Vagina (tissue), 2 donors: ENCODE data around the gene GOLGA6L22. TPM values are rescaled to one million over a fixed set of nuclear protein-coding genes. Genes with fewer than 3 reads are reported as not detected.
A peak's percentile ranks its signal among the peaks of the same experiment; 100 is the strongest.
"Not testable (repeated sequence)": the region's sequence is repeated elsewhere in the genome, so short reads cannot be mapped to it uniquely, and the experiment has no call there.

Experiments used
- DNase-seq, 2 donors: peaks; one replicate each; pipeline ENCODE4 v3.0.0-alpha.2; 2017; ENCODE audit errors: extremely low spot score in 2 of 2
- H3K27ac ChIP-seq: fragments of 200-600 bp; sonication (generic); one replicate; pipeline ENCODE4 v1.5.1; 2019
- H3K27me3 ChIP-seq: fragments of 200-600 bp; sonication (generic); one replicate; pipeline ENCODE4 v1.5.1; 2019
- H3K36me3 ChIP-seq, 2 donors: fragments of 200-600 bp; sonication (generic); one replicate each; pipeline ENCODE4 v1.5.1; 2017 to 2019
- H3K4me1 ChIP-seq: fragments of 200-600 bp; sonication (generic); one replicate; pipeline ENCODE4 v1.5.1; 2019
- H3K4me3 ChIP-seq, 2 donors: fragments of 200-600 bp; sonication (generic); 1 replicate in 1 of 2; 2 replicates in 1 of 2; pipeline ENCODE4 v1.5.1; 2016 to 2019
- H3K9me3 ChIP-seq: fragments of 200-600 bp; sonication (generic); one replicate; pipeline ENCODE4 v1.5.1; 2019
- POLR2AphosphoS5 ChIP-seq, 2 donors: sonication (generic); formaldehyde crosslinking; IDR thresholded peaks; one replicate each; pipeline ENCODE4 v1.9.0; 2017; ENCODE audit warnings: antibody characterized with exemption in 2 of 2, mild to moderate bottlenecking in 2 of 2, low read depth in 1 of 2; ENCODE audit not compliant: insufficient read depth in 1 of 2
- intact Hi-C: fragments of 100-400 bp; cut with DNase I; formaldehyde crosslinking; loops from one replicate; pipeline ENCODE4 v1.15.1; 2023
- total RNA-seq: library from RNA; depleted of rRNA; stranded (reverse); fragments of >200 nt; gene quantifications from one replicate; pipeline ENCODE4 v1.2.3, GENCODE V29; 2016

GOLGA6L22 gene
- not detected for total RNA-seq

- H3K4me3 ChIP-seq, H3K9me3 ChIP-seq, DNase-seq, H3K27ac ChIP-seq, intact Hi-C loops, H3K27me3 ChIP-seq, H3K4me1 ChIP-seq, H3K36me3 ChIP-seq: not testable (repeated sequence)
These were observed at the start of gene GOLGA6L22 for GRCh38 chr15:22458603-22459002. GOLGA6L22 (plus strand) TSS chr15:22458903; CDS start chr15:22458994, 91 bp downstream.

GRCh38 chr15:22417288-22417687 lies 41.4 kb upstream of the GOLGA6L22 start:
- H3K27me3 ChIP-seq, H3K27ac ChIP-seq, H3K36me3 ChIP-seq, H3K4me3 ChIP-seq, H3K4me1 ChIP-seq, intact Hi-C loops, H3K9me3 ChIP-seq: not testable (repeated sequence)
- DNase-seq: peak in 1 of 2 donors; percentile 67

GRCh38 chr15:22417795-22418194 lies 40.9 kb upstream of the GOLGA6L22 start:
- intact Hi-C loops, H3K9me3 ChIP-seq, H3K27ac ChIP-seq, H3K4me3 ChIP-seq, H3K4me1 ChIP-seq, H3K27me3 ChIP-seq, DNase-seq, H3K36me3 ChIP-seq: not testable (repeated sequence)

GRCh38 chr15:22418212-22418611 lies 40.5 kb upstream of the GOLGA6L22 start:
- intact Hi-C loops, H3K4me3 ChIP-seq, H3K36me3 ChIP-seq, DNase-seq, H3K9me3 ChIP-seq, H3K27me3 ChIP-seq, H3K4me1 ChIP-seq, H3K27ac ChIP-seq: not testable (repeated sequence)

GRCh38 chr15:22418666-22419065 lies 40.0 kb upstream of the GOLGA6L22 start:
- H3K27ac ChIP-seq, H3K4me3 ChIP-seq, H3K27me3 ChIP-seq, H3K4me1 ChIP-seq, H3K9me3 ChIP-seq, H3K36me3 ChIP-seq, intact Hi-C loops: not testable (repeated sequence)
- peak in 1 of 2 donors; percentile 9 for DNase-seq

GRCh38 chr15:22420340-22420739 lies 38.4 kb upstream of the GOLGA6L22 start:
- H3K9me3 ChIP-seq, H3K27ac ChIP-seq, H3K4me1 ChIP-seq, DNase-seq, H3K27me3 ChIP-seq, H3K36me3 ChIP-seq, H3K4me3 ChIP-seq, intact Hi-C loops: not testable (repeated sequence)

GRCh38 chr15:22429426-22429825 lies 29.3 kb upstream of the GOLGA6L22 start:
- H3K4me1 ChIP-seq, H3K27ac ChIP-seq, H3K4me3 ChIP-seq, H3K36me3 ChIP-seq, H3K27me3 ChIP-seq, DNase-seq, H3K9me3 ChIP-seq, intact Hi-C loops: not testable (repeated sequence)

- H3K27ac ChIP-seq, H3K4me3 ChIP-seq, H3K4me1 ChIP-seq, H3K36me3 ChIP-seq, H3K9me3 ChIP-seq, H3K27me3 ChIP-seq, intact Hi-C loops: not testable (repeated sequence)
- DNase-seq: peak in 1 of 2 donors; percentile 25
These were observed 27.0 kb upstream of the GOLGA6L22 start for GRCh38 chr15:22431687-22432086.

- peak in 1 of 2 donors; percentile 16 for TF ChIP-seq POLR2AphosphoS5 (IDR thresholded peaks at IDR 0.05; ENCODE audit: insufficient read depth in 1 of 2, low read depth in 1 of 2)
- DNase-seq: peak in 1 of 2 donors; percentile 62
- H3K27me3 ChIP-seq, H3K9me3 ChIP-seq, intact Hi-C loops, H3K27ac ChIP-seq, H3K36me3 ChIP-seq, H3K4me1 ChIP-seq: not testable (repeated sequence)
- peak overlapping the region in 1 of 2 donors; percentile 39 for H3K4me3 ChIP-seq
These were observed 35.9 kb downstream of the GOLGA6L22 start for GRCh38 chr15:22494490-22495113.

GRCh38 chr15:22497200-22497599 lies 38.5 kb downstream of the GOLGA6L22 start:
- H3K36me3 ChIP-seq, H3K4me1 ChIP-seq, DNase-seq, H3K27ac ChIP-seq, H3K4me3 ChIP-seq, intact Hi-C loops, H3K9me3 ChIP-seq, H3K27me3 ChIP-seq: not testable (repeated sequence)

GRCh38 chr15:22498220-22498925 lies 39.7 kb downstream of the GOLGA6L22 start:
- H3K36me3 ChIP-seq, H3K9me3 ChIP-seq, H3K4me1 ChIP-seq, H3K4me3 ChIP-seq, H3K27me3 ChIP-seq, H3K27ac ChIP-seq, intact Hi-C loops, DNase-seq: not testable (repeated sequence)

GRCh38 chr15:22502272-22502671 lies 43.6 kb downstream of the GOLGA6L22 start:
- H3K36me3 ChIP-seq, H3K27me3 ChIP-seq, H3K27ac ChIP-seq, DNase-seq, intact Hi-C loops, H3K4me3 ChIP-seq, H3K9me3 ChIP-seq, H3K4me1 ChIP-seq: not testable (repeated sequence)

- H3K4me3 ChIP-seq, H3K27me3 ChIP-seq, H3K9me3 ChIP-seq, H3K36me3 ChIP-seq, H3K27ac ChIP-seq, H3K4me1 ChIP-seq, DNase-seq, intact Hi-C loops: not testable (repeated sequence)
These were observed 48.3 kb downstream of the GOLGA6L22 start for GRCh38 chr15:22506959-22507358.

- DNase-seq, H3K27me3 ChIP-seq, H3K27ac ChIP-seq, H3K36me3 ChIP-seq, H3K4me3 ChIP-seq, intact Hi-C loops, H3K4me1 ChIP-seq, H3K9me3 ChIP-seq: not testable (repeated sequence)
These were observed 57.4 kb downstream of the GOLGA6L22 start for GRCh38 chr15:22516140-22516539.
